ENCODE data around the gene THADA.
"Not testable (repeated sequence)": the region's sequence is repeated elsewhere in the genome, so short reads cannot be mapped to it uniquely, and the experiment has no call there.

THADA gene

GRCh38 chr2:43542285-43542933 is 53.4 kb downstream of the THADA start:
- H3K9me3 ChIP-seq (ENCODE audit: control insufficient read depth, low read length): no peaks in the 10 kb centered on the region
- no peaks in the 10 kb centered on the region for H3K27me3 ChIP-seq (ENCODE audit: control insufficient read depth, insufficient read depth, low read length, poor library complexity, severe bottlenecking)
- no peaks in the 10 kb centered on the region for H3K36me3 ChIP-seq (ENCODE audit: control insufficient read depth, insufficient read depth, low read length)
- WGBS, 2 experiments: 69 to 71% methylated on average over 2 to 3 of the region's 3 CpGs
- H3K27ac ChIP-seq (ENCODE audit: insufficient read depth, low read depth, low read length, poor library complexity, severe bottlenecking): no peak overlapping the region
- H3K4me3 ChIP-seq (ENCODE audit: insufficient read depth, low read depth, low read length): no peak overlapping the region
- no peaks in the 10 kb centered on the region for H3K4me1 ChIP-seq (ENCODE audit: control insufficient read depth, insufficient read depth, low read length)

- Histone ChIP-seq H3K36me3 (ENCODE audit: control insufficient read depth, insufficient read depth, low read length) (no peaks in the 10 kb centered on the region), H3K27ac (ENCODE audit: insufficient read depth, low read depth, low read length, poor library complexity, severe bottlenecking) (no peak overlapping the region), H3K4me3 (ENCODE audit: insufficient read depth, low read depth, low read length) (no peak overlapping the region), H3K9me3 (ENCODE audit: control insufficient read depth, low read length) (no peaks in the 10 kb centered on the region), H3K4me1 (ENCODE audit: control insufficient read depth, insufficient read depth, low read length) (no peaks in the 10 kb centered on the region), H3K27me3 (ENCODE audit: control insufficient read depth, insufficient read depth, low read length, poor library complexity, severe bottlenecking) (no peaks in the 10 kb centered on the region)
- WGBS, 2 experiments: 92 to 93% methylated on average over 6 of the region's 6 CpGs
These were observed 54.7 kb downstream of the THADA start for GRCh38 chr2:43541165-43541564.

GRCh38 chr2:43540021-43540779 is 55.6 kb downstream of the THADA start:
- Histone ChIP-seq H3K36me3 (ENCODE audit: control insufficient read depth, insufficient read depth, low read length) (no peaks in the 10 kb centered on the region), H3K4me1 (ENCODE audit: control insufficient read depth, insufficient read depth, low read length) (no peaks in the 10 kb centered on the region), H3K9me3 (ENCODE audit: control insufficient read depth, low read length) (no peaks in the 10 kb centered on the region), H3K27me3 (ENCODE audit: control insufficient read depth, insufficient read depth, low read length, poor library complexity, severe bottlenecking) (no peaks in the 10 kb centered on the region), H3K27ac (ENCODE audit: insufficient read depth, low read depth, low read length, poor library complexity, severe bottlenecking) (no peak overlapping the region), H3K4me3 (ENCODE audit: insufficient read depth, low read depth, low read length) (no peak overlapping the region)
- WGBS, 2 experiments: 94% methylated on average over 4 of the region's 4 CpGs

GRCh38 chr2:43539436-43539835 is 56.4 kb downstream of the THADA start:
- Histone ChIP-seq H3K27ac (ENCODE audit: insufficient read depth, low read depth, low read length, poor library complexity, severe bottlenecking) (no peak overlapping the region), H3K4me1 (ENCODE audit: control insufficient read depth, insufficient read depth, low read length) (no peaks in the 10 kb centered on the region), H3K9me3 (ENCODE audit: control insufficient read depth, low read length) (no peaks in the 10 kb centered on the region), H3K36me3 (ENCODE audit: control insufficient read depth, insufficient read depth, low read length) (no peaks in the 10 kb centered on the region), H3K4me3 (ENCODE audit: insufficient read depth, low read depth, low read length) (no peak overlapping the region), H3K27me3 (ENCODE audit: control insufficient read depth, insufficient read depth, low read length, poor library complexity, severe bottlenecking) (no peaks in the 10 kb centered on the region)
- WGBS, 2 experiments: 99 to 100% methylated on average over 1 to 5 of the region's 5 CpGs

GRCh38 chr2:43538034-43538670 is 57.7 kb downstream of the THADA start:
- Histone ChIP-seq H3K27me3 (ENCODE audit: control insufficient read depth, insufficient read depth, low read length, poor library complexity, severe bottlenecking) (no peaks in the 10 kb centered on the region), H3K4me3 (ENCODE audit: insufficient read depth, low read depth, low read length) (no peak overlapping the region), H3K36me3 (ENCODE audit: control insufficient read depth, insufficient read depth, low read length) (no peaks in the 10 kb centered on the region), H3K27ac (ENCODE audit: insufficient read depth, low read depth, low read length, poor library complexity, severe bottlenecking) (no peak overlapping the region), H3K9me3 (ENCODE audit: control insufficient read depth, low read length) (no peaks in the 10 kb centered on the region), H3K4me1 (ENCODE audit: control insufficient read depth, insufficient read depth, low read length) (no peaks in the 10 kb centered on the region)
- 92 to 93% methylated on average over 1 of the region's 1 CpG for WGBS, 2 experiments

- Histone ChIP-seq H3K27me3 (ENCODE audit: control insufficient read depth, insufficient read depth, low read length, poor library complexity, severe bottlenecking) (no peaks in the 10 kb centered on the region), H3K4me3 (ENCODE audit: insufficient read depth, low read depth, low read length) (no peak overlapping the region), H3K36me3 (ENCODE audit: control insufficient read depth, insufficient read depth, low read length) (no peaks in the 10 kb centered on the region), H3K9me3 (ENCODE audit: control insufficient read depth, low read length) (no peaks in the 10 kb centered on the region), H3K27ac (ENCODE audit: insufficient read depth, low read depth, low read length, poor library complexity, severe bottlenecking) (no peak overlapping the region), H3K4me1 (ENCODE audit: control insufficient read depth, insufficient read depth, low read length) (no peaks in the 10 kb centered on the region)
- 100% methylated on average over 1 of the region's 2 CpGs for WGBS, 2 experiments
These were observed 58.7 kb downstream of the THADA start for GRCh38 chr2:43537137-43537536.

- 89 to 95% methylated on average over 1 to 2 of the region's 3 CpGs for WGBS, 2 experiments
- no peaks in the 10 kb centered on the region for H3K4me1 ChIP-seq (ENCODE audit: control insufficient read depth, insufficient read depth, low read length)
- H3K27me3 ChIP-seq (ENCODE audit: control insufficient read depth, insufficient read depth, low read length, poor library complexity, severe bottlenecking): no peaks in the 10 kb centered on the region
- no peaks in the 10 kb centered on the region for H3K36me3 ChIP-seq (ENCODE audit: control insufficient read depth, insufficient read depth, low read length)
- no peak overlapping the region for H3K4me3 ChIP-seq (ENCODE audit: insufficient read depth, low read depth, low read length)
- H3K9me3 ChIP-seq (ENCODE audit: control insufficient read depth, low read length): no peaks in the 10 kb centered on the region
- H3K27ac ChIP-seq (ENCODE audit: insufficient read depth, low read depth, low read length, poor library complexity, severe bottlenecking): no peak overlapping the region
These were observed 61.3 kb downstream of the THADA start for GRCh38 chr2:43534569-43534968.

GRCh38 chr2:43532572-43532971 is 63.3 kb downstream of the THADA start:
- H3K27ac ChIP-seq (ENCODE audit: insufficient read depth, low read depth, low read length, poor library complexity, severe bottlenecking); H3K36me3 ChIP-seq (ENCODE audit: control insufficient read depth, insufficient read depth, low read length); H3K27me3 ChIP-seq (ENCODE audit: control insufficient read depth, insufficient read depth, low read length, poor library complexity, severe bottlenecking); H3K4me1 ChIP-seq (ENCODE audit: control insufficient read depth, insufficient read depth, low read length); H3K9me3 ChIP-seq (ENCODE audit: control insufficient read depth, low read length); H3K4me3 ChIP-seq (ENCODE audit: insufficient read depth, low read depth, low read length): not testable (repeated sequence)
- WGBS, 2 experiments: 87 to 90% methylated on average over 3 of the region's 3 CpGs

GRCh38 chr2:43531251-43531650 is 64.6 kb downstream of the THADA start:
- Histone ChIP-seq H3K27ac (ENCODE audit: insufficient read depth, low read depth, low read length, poor library complexity, severe bottlenecking) (no peak overlapping the region), H3K36me3 (ENCODE audit: control insufficient read depth, insufficient read depth, low read length) (no peaks in the 10 kb centered on the region), H3K9me3 (ENCODE audit: control insufficient read depth, low read length) (no peaks in the 10 kb centered on the region), H3K4me3 (ENCODE audit: insufficient read depth, low read depth, low read length) (no peak overlapping the region), H3K27me3 (ENCODE audit: control insufficient read depth, insufficient read depth, low read length, poor library complexity, severe bottlenecking) (no peaks in the 10 kb centered on the region), H3K4me1 (ENCODE audit: control insufficient read depth, insufficient read depth, low read length) (no peaks in the 10 kb centered on the region)
- 85 to 93% methylated on average over 3 of the region's 3 CpGs for WGBS, 2 experiments

GRCh38 chr2:43526994-43527393 is 68.8 kb downstream of the THADA start:
- Histone ChIP-seq H3K27ac (ENCODE audit: insufficient read depth, low read depth, low read length, poor library complexity, severe bottlenecking) (no peak overlapping the region), H3K9me3 (ENCODE audit: control insufficient read depth, low read length) (no peaks in the 10 kb centered on the region), H3K4me3 (ENCODE audit: insufficient read depth, low read depth, low read length) (no peak overlapping the region), H3K36me3 (ENCODE audit: control insufficient read depth, insufficient read depth, low read length) (no peaks in the 10 kb centered on the region), H3K27me3 (ENCODE audit: control insufficient read depth, insufficient read depth, low read length, poor library complexity, severe bottlenecking) (no peaks in the 10 kb centered on the region), H3K4me1 (ENCODE audit: control insufficient read depth, insufficient read depth, low read length) (no peaks in the 10 kb centered on the region)
